ENCODE data around the gene FAM13C. TPM values are rescaled to one million over a fixed set of nuclear protein-coding genes. Genes with fewer than 3 reads are reported as not detected.

FAM13C gene
- total and polyA plus RNA-seq, 2 of the 4 experiments (the other 2 are of a cell fraction), result 1.6 to 2.9 TPM

- Histone ChIP-seq H4K20me1 (ENCODE audit: insufficient read depth, low read length) (no peaks in the 10 kb centered on the region), H3K4me2 (ENCODE audit: low read depth, low read length) (no peak overlapping the region), H2BK15ac (ENCODE audit: low read depth, low read length) (no peak overlapping the region), H3K18ac (ENCODE audit: low read depth, low read length) (no peak overlapping the region), H3K4me3 (ENCODE audit: insufficient read depth, low read depth, low read length) (no peak overlapping the region), H2BK20ac (ENCODE audit: low read depth, low read length) (no peak overlapping the region), H3K4me1 (ENCODE audit: control insufficient read depth, insufficient read depth, low read length) (peaks cover 2% of the 10 kb centered on the region), H3K9me3 (ENCODE audit: control insufficient read depth, insufficient read depth, low read length) (no peaks in the 10 kb centered on the region), H4K91ac (ENCODE audit: insufficient read depth, low read depth, low read length) (no peak overlapping the region), H2AK9ac (replicated peaks; ENCODE audit: low read depth, low read length, poor library complexity) (no peak overlapping the region), H4K8ac (ENCODE audit: low read depth in 2 of 2, low read length in 2 of 2) (no peak overlapping the region), H3K56ac (ENCODE audit: extremely low read depth, insufficient read depth, low read length) (no peak overlapping the region), H2AFZ (replicated peaks; ENCODE audit: low read length, poor library complexity) (no peak overlapping the region), H3K14ac (replicated peaks; ENCODE audit: low read depth, low read length) (no peak overlapping the region), H2BK120ac (ENCODE audit: low read depth, low read length) (no peak overlapping the region), H3K27me3 (ENCODE audit: control insufficient read depth, insufficient read depth, low read length) (no peaks in the 10 kb centered on the region), H3K27ac (ENCODE audit: insufficient read depth, low read length) (no peak overlapping the region), H3K36me3 (ENCODE audit: control insufficient read depth, insufficient read depth, low read length) (peaks cover 2% of the 10 kb centered on the region; the same call in 1 of the 2 replicates), H2AK5ac (ENCODE audit: low read depth, low read length) (no peak overlapping the region), H3K79me1 (ENCODE audit: low read depth in 1 of 2, low read length in 2 of 2) (no peaks in the 10 kb centered on the region), H3K4ac (ENCODE audit: low read depth, low read length) (no peak overlapping the region), H4K5ac (ENCODE audit: low read depth, low read length) (no peak overlapping the region), H2BK5ac (ENCODE audit: low read depth, low read length, poor library complexity, severe bottlenecking) (no peak overlapping the region), H3K23ac (ENCODE audit: low read depth, low read length) (no peak overlapping the region), H3K9me1 (ENCODE audit: insufficient read depth, low read length) (no peaks in the 10 kb centered on the region), H3K9ac (ENCODE audit: low read depth, low read length) (no peak overlapping the region)
- in situ Hi-C loops (cut with MboI; ENCODE audit: low sequenced_read_pairs), result no loop called here
- peak; percentile 53 for DNase-seq
- POLR2A ChIA-PET (ENCODE audit: unreplicated experiment), result no interaction called here
- dilution Hi-C loops (cut with HindIII; ENCODE audit: low sequenced_read_pairs, unreplicated experiment), result no loop called here
- TF ChIP-seq CEBPB (IDR thresholded peaks at IDR 0.05; ENCODE audit: low read depth, low read length) (peak; percentile 14; the same call in 1 of the 2 replicates), RAD21 (IDR thresholded peaks at IDR 0.05; ENCODE audit: low read length) (no peak), SMC3 (IDR thresholded peaks at IDR 0.05; ENCODE audit: low read depth, low read length) (no peak), RFX5 (IDR thresholded peaks at IDR 0.05; ENCODE audit: low read depth, low read length) (no peak), USF2 (IDR thresholded peaks at IDR 0.05; ENCODE audit: low read depth, low read length) (no peak), MAZ (IDR thresholded peaks at IDR 0.05; ENCODE audit: borderline replicate concordance, low read depth, low read length) (no peak)
- no CpG with 5 or more reads among the region's 1 CpG for WGBS, 2 experiments (ENCODE audit: extremely low coverage in 2 of 2, insufficient read length in 1 of 2)
- BruUV-seq (replicated peaks), result no TSS peak
- intact Hi-C loops (cut with micrococcal nuclease), result no loop called here
- CTCF ChIA-PET, result no interaction called here
- peak; percentile 63 for ATAC-seq (ENCODE audit: low read depth)
Observed at GRCh38 chr10:59346321-59346720, 16.0 kb downstream of the FAM13C start.
